ENCODE measurements around the gene NT5DC2.

NT5DC2 gene

DNA sequence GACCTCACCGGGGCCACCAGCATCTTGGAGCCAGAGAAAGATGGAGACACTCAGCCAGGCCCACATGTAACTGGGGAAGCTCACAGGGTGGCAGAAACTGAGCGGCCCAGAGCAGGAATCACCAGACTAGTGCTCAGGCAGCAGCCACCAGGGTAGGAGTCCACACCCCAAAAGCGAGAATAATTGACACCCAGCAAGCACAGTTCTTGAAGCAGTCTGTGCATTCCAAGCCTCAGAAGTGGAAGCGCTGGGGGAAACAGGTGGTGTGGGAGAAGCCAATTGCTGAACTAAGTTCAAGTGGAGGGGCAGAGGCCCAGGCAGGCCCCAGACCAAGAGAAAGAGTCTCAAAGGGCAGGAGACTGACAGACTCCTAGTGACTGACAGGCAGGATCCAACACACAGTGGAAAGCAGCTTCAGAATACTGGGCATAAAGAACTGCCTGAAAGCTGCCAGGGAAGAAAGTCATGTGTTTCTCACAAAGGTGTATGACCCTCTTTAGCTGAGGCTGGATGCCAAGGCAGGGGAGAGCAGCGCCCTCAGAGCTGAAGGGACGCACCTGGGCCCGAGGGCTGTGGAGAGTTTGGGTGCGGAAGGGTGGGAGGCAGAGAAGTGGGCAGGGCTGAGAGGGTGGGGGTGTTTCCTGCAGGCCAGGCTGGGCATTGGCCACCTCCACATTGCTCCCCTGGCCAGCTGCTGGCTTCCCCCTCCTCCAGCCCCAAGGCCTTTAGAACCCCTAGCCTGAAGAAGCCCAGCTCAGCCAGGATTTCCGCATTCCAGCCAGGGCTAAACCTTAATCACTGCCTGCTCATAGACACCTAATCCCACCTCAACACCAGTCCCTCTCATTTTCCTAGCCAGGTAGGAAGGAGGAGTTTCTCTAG lies 7.7 kb downstream of the NT5DC2 start:
- DNase-seq (ENCODE audit: low read depth, low spot score), result peak; percentile 40
- H3K27ac ChIP-seq, result peak overlapping the region; percentile 90

- peak overlapping the region; percentile 90 for H3K27ac ChIP-seq
- DNase-seq (ENCODE audit: low read depth, low spot score), result no peak
These were observed 8.6 kb downstream of the NT5DC2 start for GRCh38 chr3:52524752-52525679.

GRCh38 chr3:52524258-52524751 lies 9.4 kb downstream of the NT5DC2 start:
- peak overlapping the region; percentile 90 for H3K27ac ChIP-seq
- DNase-seq (ENCODE audit: low read depth, low spot score), result no peak

GRCh38 chr3:52523386-52524257 lies 10.0 kb downstream of the NT5DC2 start:
- H3K27ac ChIP-seq, result no peak overlapping the region
- DNase-seq (ENCODE audit: low read depth, low spot score), result no peak

DNA sequence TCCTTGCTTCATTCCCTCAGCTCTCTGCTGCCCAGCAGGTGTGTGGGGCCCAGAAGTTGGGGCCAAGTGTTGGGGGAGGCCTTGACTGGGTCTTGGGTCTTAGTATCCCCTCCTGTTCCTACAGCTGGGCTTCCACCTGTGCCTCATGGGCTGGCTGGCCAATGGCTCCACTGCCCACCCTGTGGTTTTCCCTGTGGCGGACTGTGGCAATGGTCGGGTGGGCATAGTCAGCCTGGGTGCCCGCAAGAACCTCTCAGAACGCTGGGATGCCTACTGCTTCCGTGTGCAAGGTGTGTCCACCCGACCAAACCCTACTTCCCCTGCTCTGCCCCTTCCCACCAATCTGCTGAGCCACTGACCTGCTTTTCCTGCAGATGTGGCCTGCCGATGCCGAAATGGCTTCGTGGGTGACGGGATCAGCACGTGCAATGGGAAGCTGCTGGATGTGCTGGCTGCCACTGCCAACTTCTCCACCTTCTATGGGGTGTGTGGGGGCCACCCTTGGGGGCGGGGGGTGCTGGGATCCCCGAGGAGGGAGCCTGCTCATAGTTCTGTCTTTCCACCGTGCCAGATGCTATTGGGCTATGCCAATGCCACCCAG lies 10.9 kb downstream of the NT5DC2 start:
- H3K27ac ChIP-seq, result no peak overlapping the region
- no peak for DNase-seq (ENCODE audit: low read depth, low spot score)

DNA sequence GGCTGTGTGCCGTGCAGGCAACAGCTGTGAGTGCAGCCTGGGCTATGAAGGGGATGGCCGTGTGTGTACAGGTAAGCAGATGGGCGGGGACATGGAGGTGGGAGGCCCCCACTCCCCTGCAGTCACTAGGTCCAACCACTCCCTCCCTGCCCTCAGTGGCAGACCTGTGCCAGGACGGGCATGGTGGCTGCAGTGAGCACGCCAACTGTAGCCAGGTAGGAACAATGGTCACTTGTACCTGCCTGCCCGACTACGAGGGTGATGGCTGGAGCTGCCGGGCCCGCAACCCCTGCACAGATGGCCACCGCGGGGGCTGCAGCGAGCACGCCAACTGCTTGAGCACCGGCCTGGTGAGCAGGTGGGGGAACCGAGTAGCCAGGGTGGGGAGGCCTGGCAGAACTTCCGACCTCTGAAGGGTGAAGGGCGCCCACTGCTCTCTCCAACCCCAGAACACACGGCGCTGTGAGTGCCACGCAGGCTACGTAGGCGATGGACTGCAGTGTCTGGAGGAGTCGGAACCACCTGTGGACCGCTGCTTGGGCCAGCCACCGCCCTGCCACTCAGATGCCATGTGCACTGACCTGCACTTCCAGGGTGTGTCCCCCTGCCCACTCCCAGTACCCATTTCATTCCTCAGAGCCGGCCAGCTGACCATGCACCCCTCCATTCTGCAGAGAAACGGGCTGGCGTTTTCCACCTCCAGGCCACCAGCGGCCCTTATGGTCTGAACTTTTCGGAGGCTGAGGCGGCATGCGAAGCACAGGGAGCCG lies 11.6 kb downstream of the NT5DC2 start:
- no peak overlapping the region for H3K27ac ChIP-seq

GRCh38 chr3:52521488-52521824 lies 12.2 kb downstream of the NT5DC2 start:
- DNase-seq (ENCODE audit: low read depth, low spot score), result no peak
- H3K27ac ChIP-seq, result no peak overlapping the region

More for the DNA sequence above, 11.6 kb downstream of the NT5DC2 start:
- no peak for DNase-seq (ENCODE audit: low read depth, low spot score)

DNA sequence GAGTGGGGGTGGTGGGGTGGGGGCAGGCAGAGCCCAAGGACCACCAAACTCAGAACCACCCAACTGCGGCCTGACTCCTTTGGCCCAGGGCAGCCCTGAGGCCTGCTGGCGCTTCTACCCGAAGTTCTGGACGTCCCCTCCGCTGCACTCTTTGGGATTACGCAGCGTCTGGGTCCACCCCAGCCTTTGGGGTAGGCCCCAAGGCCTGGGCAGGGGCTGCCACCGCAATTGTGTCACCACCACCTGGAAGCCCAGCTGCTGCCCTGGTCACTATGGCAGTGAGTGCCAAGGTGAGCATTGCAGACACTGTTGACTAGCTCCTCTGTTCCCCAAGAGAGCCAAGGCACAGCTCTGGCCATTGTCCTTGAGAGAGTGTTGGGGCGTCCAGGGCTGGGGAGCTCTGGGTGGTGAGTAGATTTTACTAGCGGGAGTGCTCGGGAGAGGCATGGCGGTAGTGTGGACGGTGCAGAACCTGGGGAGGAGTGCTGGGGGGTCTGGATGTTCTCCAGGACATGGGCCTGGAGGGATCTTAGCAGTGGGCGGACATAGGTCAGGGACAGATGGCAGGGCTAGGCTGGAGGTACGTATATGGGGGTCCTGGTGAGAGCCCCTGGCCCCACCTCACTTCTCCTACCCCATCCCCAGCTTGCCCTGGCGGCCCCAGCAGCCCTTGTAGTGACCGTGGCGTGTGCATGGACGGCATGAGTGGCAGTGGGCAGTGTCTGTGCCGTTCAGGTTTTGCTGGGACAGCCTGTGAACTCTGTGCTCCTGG lies 12.8 kb downstream of the NT5DC2 start:
- no peak for DNase-seq (ENCODE audit: low read depth, low spot score)
- no peak overlapping the region for H3K27ac ChIP-seq

GRCh38 chr3:52520141-52520667 lies 13.5 kb downstream of the NT5DC2 start:
- DNase-seq (ENCODE audit: low read depth, low spot score), result no peak
- H3K27ac ChIP-seq, result no peak overlapping the region

DNA sequence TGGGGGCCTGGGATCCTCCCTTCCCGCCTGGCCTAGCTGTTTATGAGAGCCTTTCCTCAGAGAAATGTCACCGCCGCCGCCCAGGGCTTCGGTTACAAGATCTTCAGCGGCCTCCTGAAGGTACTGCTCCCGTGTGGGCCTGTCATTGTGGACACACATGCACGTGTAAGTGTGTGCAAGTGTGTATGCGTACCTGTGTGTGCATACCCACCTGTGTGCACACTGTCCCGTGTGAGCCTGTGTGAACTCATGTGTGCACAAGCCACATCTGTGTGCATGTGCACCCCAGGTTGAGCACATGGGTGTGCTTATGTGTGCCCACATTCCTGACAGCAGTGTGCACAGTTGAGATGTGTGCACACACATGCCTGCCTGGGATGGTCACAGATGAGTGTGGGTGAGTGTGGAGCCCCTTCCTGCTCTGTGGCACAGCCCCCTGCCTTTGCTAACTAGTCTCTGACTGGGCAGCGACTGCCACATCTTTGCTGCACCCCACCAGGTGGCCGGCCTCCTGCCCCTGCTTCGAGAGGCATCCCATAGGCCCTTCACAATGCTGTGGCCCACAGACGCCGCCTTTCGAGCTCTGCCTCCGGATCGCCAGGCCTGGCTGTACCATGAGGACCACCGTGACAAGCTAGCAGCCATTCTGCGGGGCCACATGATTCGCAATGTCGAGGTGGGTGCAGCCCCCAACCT lies 14.1 kb downstream of the NT5DC2 start:
- H3K27ac ChIP-seq, result no peak overlapping the region
- DNase-seq (ENCODE audit: low read depth, low spot score), result no peak

- H3K27ac ChIP-seq, result no peak overlapping the region
- DNase-seq (ENCODE audit: low read depth, low spot score), result no peak
These were observed 14.8 kb downstream of the NT5DC2 start for GRCh38 chr3:52518723-52519444.

GRCh38 chr3:52517796-52518722 lies 15.6 kb downstream of the NT5DC2 start:
- H3K27ac ChIP-seq, result no peak overlapping the region
- no peak for DNase-seq (ENCODE audit: low read depth, low spot score)

- H3K27ac ChIP-seq, result no peak overlapping the region
- DNase-seq (ENCODE audit: low read depth, low spot score), result no peak
These were observed 17.0 kb downstream of the NT5DC2 start for GRCh38 chr3:52516509-52517195.

- DNase-seq (ENCODE audit: low read depth, low spot score), result no peak
- H3K27ac ChIP-seq, result no peak overlapping the region
These were observed 18.5 kb downstream of the NT5DC2 start for GRCh38 chr3:52515192-52515591.

- no peak overlapping the region for H3K27ac ChIP-seq
- DNase-seq (ENCODE audit: low read depth, low spot score), result no peak
These were observed 19.1 kb downstream of the NT5DC2 start for GRCh38 chr3:52514576-52514975.
